ENCODE measurements around the gene PACC1. TPM values are rescaled to one million over a fixed set of nuclear protein-coding genes. Genes with fewer than 3 reads are reported as not detected.

PACC1 gene
- total RNA-seq, 1 donor from 2014 or later: 2.4 TPM

- no peak for DNase-seq (ENCODE audit: low spot score)
Measured at GRCh38 chr1:212438831-212439237, 24.1 kb upstream of the PACC1 start.

GRCh38 chr1:212437179-212437798 is 22.6 kb upstream of the PACC1 start:
- DNase-seq (ENCODE audit: low spot score): no peak

GRCh38 chr1:212434992-212435391 is 20.3 kb upstream of the PACC1 start:
- no peak for DNase-seq (ENCODE audit: low spot score)

DNA sequence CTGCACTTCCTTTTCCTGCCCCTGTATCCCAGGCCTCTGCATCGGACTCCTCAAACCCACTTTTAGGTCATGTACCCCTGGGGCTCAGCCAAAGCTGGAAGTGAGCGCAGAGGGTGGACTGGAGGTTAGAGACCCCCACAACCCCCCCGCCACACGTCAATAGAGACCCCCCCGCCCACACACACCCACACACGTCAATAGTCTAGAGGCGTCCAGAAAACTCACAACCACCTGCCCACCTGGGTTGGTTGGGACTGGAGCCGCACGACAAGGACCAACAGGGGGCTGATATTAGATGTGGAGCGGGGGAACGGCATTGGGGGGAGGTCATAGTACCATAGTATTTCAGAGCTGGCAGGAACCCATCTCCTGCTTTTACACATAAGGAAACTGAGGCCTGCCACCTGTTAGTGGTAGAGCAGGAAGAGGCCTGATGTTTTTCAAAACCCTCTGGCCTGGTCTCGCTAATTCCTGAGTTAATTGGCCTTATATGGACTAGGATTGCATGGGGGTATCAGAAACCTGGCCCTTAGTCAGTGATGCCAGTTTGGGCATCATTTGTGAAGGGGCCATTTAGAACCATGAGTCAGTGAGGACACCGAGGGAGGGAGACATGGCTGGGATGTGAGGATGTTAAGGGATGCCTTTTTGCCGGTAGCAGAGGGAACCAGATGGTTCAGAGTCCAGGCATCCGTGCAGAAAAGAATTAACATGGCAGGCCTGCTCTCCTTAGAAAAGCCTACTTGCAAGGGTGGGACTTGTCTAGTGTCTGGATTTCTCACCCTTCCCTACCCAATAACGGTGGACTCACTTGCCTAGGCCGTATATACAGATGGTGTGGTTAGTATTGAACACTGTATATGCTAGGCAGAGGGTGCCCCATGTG is 19.1 kb upstream of the PACC1 start:
- DNase-seq (ENCODE audit: low spot score): no peak

DNA sequence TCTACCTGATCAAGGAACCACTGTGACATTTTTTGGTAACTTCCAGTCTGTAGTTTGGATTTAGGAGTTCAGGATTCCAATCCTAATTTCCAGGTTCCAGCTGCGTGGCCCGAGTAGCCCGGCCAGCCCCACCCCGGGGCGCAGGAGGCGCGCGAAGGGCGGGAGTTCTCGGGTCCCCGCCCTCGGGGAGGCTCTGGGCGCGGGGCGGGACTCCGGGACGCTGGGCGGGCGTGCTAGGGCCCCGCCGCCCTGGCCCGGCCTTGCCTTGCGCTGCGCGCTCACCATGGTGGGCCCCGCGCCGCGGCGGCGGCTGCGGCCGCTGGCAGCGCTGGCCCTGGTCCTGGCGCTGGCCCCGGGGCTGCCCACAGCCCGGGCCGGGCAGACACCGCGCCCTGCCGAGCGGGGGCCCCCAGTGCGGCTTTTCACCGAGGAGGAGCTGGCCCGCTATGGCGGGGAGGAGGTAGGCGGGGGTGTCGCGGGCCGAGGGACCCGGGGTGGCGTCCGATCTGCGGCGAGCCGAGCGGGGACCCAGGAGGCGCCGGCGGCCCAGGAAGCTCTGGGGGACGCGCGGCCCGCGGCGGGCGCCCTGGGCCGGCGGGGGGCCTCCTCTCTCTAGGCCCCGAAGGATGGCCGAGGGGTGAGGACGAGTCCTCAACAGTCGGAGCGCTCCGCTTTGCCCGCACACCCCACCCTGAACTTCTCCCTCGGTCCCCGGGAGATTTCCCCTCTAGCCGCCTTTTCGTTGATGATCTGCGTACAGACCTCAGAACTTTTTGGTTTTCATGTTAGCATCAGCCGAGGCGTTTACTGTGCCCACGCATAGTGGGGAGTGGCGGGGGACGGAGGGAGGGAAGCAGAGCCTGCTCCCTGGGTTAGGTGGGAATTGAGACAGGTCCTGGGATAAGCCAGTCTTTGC is 18.2 kb upstream of the PACC1 start, which contains the start of gene NENF:
Gene NENF, plus strand, starts transcription at position 260 of the 916 bp plus-strand sequence. Its CDS starts 24 bp downstream, at position 284.
- peak; percentile 87 for DNase-seq (ENCODE audit: low spot score)

GRCh38 chr1:212432272-212432660 is 17.6 kb upstream of the PACC1 start:
- no peak for DNase-seq (ENCODE audit: low spot score)

DNA sequence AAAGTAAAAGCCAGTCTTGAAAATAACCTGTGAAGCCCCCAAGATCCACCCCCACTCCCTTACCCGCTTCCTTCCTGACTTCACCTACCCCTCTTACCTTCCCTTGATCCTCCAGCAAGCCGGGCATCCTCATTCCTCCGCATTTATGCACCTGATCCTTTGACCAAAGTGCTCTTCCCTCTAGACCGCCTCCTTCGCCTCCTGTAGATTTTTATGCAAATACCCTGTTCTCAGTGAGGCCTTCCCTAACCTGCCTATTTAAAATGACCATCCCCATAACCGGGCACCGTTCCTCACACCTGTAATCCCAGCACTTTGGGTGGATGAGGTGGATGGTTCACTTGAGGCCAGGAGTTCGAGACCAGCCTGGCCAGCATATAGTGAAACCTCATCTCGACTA is 17.0 kb upstream of the PACC1 start:
- no peak for DNase-seq (ENCODE audit: low spot score)

- no peak for DNase-seq (ENCODE audit: low spot score)
Measured at GRCh38 chr1:212430955-212431394, 16.3 kb upstream of the PACC1 start.

GRCh38 chr1:212430416-212430815 is 15.7 kb upstream of the PACC1 start:
- DNase-seq (ENCODE audit: low spot score): no peak

GRCh38 chr1:212428496-212428895 is 13.8 kb upstream of the PACC1 start:
- no peak for DNase-seq (ENCODE audit: low spot score)

- no peak for DNase-seq (ENCODE audit: low spot score)
Measured at GRCh38 chr1:212423879-212424278, 9.2 kb upstream of the PACC1 start.

GRCh38 chr1:212421165-212421564 is 6.5 kb upstream of the PACC1 start:
- no peak for DNase-seq (ENCODE audit: low spot score)

- DNase-seq (ENCODE audit: low spot score): no peak
Measured at GRCh38 chr1:212415107-212415841, 588 bp upstream of the PACC1 start.

DNA sequence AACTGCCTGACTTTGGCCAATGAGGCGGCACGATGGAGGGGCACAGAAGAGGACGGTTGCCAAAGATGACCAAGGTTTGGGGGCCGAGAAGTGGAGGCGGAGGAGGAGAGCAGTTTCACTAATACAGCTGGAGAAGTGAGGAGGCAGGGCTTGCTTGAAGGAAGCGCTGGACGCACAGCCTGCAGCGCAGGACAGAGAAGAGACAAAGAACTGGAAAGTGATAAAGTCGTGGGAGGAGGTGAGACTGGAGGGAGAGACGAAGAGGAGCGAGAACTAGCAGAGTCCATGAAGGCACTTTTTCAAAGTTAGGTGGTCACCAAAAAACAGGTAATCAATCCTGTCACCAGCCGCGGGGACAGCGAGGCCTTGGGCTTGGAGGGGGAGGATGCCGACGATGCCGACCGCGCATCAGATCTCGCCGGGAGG is 771 bp downstream of the PACC1 start:
- no peak for DNase-seq (ENCODE audit: low spot score)

GRCh38 chr1:212412374-212412773 is 2.3 kb downstream of the PACC1 start:
- DNase-seq (ENCODE audit: low spot score): no peak

- no peak for DNase-seq (ENCODE audit: low spot score)
Measured at GRCh38 chr1:212410231-212410820, 4.4 kb downstream of the PACC1 start.

GRCh38 chr1:212402666-212403321 is 11.9 kb downstream of the PACC1 start:
- no peak for DNase-seq (ENCODE audit: low spot score)

DNA sequence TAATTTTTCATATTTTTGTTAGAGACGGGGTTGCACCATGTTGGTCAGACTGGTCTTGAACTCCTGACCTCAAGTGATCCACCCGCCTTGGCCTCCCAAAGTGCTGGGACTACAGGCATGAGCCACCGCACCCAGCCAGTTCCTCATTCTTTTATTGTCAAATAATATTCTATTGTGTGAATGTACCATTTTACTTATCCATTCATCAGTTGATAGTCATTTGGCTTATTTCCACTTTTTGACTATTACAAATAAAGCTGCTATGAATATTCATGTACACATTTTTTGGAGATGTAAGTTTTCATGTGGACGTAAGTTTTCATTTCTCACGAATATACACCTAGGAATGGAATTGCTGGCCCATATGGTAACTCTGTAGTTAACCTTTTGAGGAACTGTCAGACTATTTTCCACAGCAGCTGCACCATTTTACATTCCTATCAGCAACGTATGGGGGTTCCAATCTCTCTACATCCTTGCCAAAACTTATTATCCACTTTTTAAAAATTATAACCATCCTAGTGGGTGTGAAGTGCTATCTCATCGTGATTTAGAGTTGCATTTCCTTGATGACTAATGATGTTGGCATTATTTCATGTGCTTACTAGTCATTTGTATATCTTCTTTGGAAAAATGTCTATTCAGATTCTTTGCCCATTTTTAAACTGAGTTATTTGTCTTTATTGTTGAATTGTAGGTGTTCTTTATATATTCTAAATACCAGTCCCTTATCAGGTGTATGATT is 12.7 kb downstream of the PACC1 start:
- no peak for DNase-seq (ENCODE audit: low spot score)

DNA sequence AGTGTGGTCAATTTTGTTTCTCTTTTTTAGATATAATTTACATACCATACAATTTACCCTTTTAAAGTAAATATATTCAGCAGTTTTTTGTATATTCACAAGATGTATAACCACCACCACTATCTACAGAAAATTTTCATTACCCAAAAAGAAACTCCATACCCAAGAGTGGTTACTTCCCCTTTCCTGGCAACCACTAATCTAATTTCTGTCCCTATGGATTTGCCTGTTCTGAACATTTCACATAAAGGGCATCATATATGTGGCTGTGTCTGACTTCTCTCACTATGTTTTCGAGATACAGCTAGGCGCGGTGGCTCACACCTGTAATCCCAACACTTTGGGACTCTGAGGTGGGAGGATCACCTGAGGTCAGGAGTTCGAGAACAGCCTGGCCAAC is 13.6 kb downstream of the PACC1 start:
- no peak for DNase-seq (ENCODE audit: low spot score)

Measured in umbilical cord (tissue), 2 donors.